Ecto neural progenitor cell (in vitro differentiated cells): ENCODE data around the gene ITIH1.
"Not testable (repeated sequence)": the region's sequence is repeated elsewhere in the genome, so short reads cannot be mapped to it uniquely, and the experiment has no call there.

Experiments used
- DNase-seq: peaks from one replicate; pipeline ENCODE4 v3.0.0-alpha.2; 2018; ENCODE audit warnings: low spot score

Gene ITIH1, protein sequence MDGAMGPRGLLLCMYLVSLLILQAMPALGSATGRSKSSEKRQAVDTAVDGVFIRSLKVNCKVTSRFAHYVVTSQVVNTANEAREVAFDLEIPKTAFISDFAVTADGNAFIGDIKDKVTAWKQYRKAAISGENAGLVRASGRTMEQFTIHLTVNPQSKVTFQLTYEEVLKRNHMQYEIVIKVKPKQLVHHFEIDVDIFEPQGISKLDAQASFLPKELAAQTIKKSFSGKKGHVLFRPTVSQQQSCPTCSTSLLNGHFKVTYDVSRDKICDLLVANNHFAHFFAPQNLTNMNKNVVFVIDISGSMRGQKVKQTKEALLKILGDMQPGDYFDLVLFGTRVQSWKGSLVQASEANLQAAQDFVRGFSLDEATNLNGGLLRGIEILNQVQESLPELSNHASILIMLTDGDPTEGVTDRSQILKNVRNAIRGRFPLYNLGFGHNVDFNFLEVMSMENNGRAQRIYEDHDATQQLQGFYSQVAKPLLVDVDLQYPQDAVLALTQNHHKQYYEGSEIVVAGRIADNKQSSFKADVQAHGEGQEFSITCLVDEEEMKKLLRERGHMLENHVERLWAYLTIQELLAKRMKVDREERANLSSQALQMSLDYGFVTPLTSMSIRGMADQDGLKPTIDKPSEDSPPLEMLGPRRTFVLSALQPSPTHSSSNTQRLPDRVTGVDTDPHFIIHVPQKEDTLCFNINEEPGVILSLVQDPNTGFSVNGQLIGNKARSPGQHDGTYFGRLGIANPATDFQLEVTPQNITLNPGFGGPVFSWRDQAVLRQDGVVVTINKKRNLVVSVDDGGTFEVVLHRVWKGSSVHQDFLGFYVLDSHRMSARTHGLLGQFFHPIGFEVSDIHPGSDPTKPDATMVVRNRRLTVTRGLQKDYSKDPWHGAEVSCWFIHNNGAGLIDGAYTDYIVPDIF

DNA sequence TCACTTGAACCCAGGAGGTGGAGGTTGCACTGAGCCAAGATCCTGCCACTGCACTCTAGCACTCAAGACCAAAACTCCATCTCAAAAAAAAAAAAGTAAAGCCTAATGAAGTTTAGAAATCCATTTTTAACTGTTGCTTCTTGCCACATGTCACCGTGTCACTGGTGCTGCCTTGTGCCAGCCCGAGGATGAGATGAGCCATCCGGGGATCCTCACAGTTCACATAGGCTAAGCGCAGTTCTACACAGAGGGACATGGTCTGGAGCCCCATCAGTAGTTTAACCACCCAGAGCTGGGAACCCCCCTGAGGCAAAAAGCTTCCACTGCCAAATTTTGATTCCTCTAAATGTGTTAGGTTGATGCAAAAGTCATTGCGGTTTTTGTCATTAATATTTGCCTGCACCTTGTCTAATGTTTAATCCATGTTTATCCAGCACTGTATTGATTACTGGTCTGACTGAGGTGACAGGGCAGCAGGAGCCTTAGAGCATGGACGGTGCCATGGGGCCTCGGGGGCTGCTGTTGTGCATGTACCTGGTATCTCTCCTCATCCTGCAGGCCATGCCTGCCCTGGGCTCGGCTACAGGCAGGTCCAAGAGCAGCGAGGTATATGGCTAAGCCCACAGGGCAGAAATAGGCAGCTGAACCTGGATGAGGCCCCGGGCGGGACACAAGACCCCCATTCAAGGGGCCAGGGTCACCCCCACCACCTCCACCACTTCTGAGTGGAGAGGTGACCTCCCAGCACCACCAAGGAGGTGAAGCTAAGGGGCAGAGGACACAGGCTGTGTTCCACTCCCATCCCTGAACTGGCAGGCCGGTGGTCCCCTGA lies at the start of gene ITIH1:
ITIH1 (plus strand) TSS at position 473 of the 832 bp plus-strand sequence; CDS start at position 490, 17 bp downstream.
- DNase-seq = peak; percentile 27

DNA sequence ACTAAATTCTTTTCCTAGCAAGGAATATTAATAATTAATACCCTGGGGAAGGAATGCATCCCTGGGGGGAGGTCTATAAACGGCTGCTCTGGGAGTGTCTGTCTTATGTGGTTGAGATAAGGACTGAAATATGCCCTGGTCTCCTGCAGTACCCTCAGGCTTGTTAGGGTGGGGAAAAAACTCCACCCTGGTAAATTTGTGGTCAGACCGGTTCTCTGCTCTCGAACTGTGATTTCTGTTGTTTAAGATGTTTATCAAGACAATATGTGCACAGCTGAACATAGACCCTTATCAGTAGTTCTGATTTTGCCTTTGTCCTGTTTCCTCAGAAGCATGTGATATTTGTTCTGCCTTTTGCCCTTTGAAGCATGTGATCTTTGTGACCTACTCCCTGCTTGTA lies 48.6 kb upstream of the ITIH1 start:
- DNase-seq = not testable (repeated sequence)

DNA sequence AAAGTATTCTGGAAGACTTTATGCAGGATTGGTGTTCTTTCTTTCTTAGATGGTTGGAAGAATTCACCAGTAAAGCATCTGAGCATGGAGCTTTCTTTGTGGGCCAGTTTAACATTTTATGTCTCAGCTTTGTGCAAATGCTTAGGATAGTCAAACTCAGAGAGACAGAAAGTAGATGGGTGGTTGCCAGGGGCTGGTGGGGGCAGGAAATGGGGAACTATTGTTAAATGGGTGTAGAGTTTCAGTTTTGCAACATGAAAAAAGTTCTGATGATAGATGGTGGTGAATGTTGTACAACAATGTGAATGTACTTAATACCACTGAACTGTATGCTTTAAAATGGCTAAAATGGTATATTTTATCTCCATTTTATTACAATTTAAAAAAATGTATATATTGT lies 46.7 kb upstream of the ITIH1 start:
- DNase-seq = no peak

DNA sequence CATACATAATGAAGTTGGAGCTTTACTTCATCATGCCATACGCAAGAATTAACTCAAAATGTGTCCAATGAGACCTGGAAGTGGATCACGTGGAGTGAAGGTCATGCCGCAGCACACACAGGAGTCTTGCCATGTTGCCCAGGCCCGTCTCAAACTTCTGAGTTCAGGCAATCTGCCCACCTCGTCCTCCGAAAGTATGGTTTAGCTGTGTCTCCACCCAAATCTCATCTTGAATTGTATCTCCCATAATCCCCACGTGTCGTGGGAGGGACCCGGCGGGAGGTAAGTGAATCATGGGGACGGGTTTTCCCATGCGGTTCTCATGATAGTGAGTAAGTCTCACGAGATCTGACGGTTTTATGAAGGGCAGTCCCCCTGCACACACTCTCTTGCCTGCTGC lies 45.8 kb upstream of the ITIH1 start:
- no peak for DNase-seq

DNA sequence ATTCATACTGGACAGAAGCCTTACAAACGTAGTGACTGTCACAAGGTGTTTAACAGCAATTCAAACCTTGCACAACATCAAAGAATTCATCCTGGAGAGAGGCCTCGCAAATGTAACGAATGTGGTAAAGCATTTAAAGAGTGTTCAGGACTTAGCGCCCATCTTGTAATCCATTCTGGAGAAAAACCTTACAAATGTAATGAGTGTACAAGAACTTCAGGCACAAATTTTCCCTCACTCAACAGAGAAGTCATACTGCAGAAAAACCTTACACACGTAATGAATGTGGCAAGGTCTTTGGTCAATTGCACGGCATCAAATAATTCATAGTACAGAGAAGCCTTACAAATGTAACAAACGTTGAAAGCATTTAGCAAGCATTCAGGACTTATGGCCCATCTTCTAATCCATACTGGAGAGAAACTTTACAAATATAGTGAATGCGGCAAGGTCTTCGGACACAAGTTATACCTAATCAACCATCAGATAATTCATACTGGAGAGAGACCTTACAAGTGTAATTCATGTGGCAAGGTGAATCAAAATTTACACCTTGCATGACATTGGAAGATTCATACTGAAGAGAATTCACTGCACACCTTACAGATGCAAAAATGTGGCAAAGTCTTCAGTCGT lies 44.0 kb upstream of the ITIH1 start:
- DNase-seq = no peak

DNA sequence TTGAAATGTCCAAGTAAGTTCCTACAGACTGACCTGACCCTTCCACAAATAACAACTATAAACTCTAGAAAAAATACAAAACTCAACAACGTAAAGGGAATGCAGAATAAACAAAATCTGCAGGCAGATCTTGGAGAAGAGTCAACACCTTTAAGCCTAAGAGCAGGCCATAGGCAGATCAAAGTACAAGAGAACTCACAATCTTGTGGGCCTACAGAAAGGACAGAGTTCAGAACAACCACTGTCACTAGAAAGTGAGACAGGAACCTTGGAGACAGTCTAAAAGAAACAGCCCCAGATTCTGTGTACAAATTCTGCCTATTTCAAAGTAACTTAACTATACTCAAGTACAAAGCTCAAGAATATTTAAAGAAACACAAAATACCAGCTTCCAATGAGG lies 37.7 kb upstream of the ITIH1 start:
- DNase-seq = no peak

DNA sequence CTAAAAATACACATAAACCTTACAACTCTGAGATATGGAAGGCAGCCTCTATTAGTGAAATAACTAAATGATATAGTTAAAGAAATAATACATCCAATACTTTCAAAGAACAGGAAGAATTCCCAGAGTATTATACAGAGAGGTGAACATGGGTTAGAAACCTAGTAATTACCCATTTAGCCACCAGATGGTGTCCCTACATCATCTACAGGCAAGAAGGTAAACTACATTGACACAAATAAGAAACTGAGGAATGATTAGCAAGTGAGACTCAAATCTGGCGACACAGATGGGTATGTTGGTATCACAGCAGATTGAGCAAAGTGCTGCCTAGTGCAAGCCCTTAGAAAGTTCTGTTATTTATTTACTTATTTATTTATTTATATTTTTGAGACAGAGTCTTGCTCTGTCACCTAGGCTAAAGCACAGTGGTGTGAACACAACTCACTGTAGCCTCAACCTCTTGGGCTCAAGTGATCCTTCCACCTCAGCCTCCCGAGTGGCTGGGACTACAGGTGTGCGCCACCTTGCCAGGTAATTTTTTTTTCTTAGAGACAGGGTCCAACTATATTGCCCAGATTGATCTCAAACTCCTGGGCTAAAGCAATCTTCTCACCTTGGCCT lies 34.9 kb upstream of the ITIH1 start:
- no peak for DNase-seq

DNA sequence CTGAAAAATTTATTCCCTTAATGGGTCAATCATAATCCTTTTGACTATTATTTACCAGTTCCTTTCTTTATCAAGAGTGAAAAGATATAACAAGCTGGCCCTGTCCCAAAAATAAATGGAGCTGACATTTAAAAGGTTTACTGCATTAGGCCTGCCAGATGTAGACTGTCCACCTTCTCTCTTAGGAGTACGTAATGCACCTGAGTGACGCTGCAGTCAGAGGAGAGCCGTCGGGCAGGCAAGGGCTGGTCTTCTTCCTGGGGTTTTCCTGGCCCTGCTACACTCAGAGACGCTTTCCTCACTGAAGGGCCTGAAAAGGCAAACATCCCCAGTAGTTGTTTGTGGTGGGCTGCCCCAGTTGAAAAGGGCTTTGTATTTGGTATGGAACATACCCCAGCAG lies 34.2 kb upstream of the ITIH1 start:
- DNase-seq = no peak

DNA sequence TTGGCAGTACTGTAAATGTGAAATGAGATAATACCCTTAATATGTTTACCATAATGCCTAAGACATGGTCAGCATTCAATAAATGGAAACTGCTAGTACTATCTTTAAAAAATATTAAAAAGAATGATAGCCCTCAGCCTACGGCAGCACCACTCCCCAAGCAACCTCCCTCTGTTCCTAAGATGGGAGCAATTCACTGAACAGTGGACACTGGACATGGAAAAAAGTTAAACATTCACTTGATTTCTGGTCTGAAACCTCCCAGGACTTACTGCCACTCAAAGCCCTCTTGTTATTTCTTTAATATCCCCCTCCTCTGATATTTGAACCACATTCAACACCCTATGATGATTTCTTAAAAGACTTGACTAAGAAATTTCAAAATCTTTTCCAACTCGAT lies 33.7 kb upstream of the ITIH1 start:
- no peak for DNase-seq

DNA sequence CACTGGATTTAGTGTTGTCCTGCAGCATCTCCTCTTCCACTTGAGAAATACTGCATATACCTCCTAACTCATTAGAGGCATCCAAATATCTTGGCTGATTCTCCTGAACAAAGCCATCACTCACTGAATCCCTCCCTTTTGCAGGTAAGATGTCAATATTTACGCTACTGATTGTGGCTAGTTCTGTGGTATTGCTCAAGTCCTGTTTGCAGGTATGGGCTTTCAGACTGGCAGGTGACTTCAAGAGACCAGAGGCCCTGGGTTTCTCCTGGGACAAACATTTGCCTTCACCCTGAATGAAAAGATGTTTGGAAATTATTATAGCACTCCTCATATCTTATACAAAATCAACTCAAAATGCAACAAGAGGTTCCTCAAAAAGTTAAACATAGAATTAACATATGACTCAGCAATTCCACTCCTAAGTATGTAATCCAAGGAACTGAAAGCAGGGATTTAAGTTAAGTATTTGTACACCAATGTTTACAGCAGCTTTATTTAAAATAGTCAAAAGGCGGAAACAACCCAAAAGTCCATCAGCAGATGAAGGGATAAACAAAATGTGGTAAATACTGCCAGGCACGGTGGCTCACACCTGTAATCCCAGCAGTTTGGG lies 25.2 kb upstream of the ITIH1 start:
- DNase-seq = no peak

DNA sequence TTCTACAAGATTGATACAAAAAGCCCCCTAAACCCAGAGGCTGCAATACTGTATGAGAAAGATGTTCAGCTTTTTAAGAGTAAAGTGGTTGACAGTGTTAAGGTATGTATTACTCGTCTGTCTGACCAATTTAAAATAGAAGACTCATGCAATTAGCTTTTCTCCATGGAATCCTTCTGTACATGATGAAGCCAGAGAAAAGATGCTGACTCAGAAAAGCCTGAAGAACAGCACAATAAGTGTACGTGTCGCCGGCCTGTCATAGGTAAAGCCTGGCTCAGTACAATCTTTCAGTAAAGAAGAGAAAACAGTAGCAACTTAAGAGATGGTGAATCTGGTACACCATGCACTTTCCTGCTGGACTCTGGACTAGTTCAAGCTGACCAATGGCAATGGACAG lies 23.0 kb upstream of the ITIH1 start:
- no peak for DNase-seq

DNA sequence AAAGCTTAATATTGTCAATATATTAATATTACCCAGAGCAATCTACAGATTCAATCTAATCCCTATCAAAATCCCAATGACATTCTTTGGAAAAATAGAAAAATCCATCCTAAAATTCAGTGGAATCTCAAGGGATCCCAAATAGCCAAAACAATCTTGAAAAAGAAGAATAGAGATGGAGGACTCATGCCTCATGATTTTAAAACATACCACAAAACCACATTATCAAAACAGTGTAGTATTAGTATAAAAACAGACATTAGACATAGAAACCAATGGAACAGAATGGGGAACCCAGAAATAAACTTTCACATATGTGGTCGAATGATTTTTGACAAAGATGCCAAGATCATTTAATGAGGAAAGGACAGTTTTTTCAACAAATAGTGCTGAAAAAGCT lies 21.3 kb upstream of the ITIH1 start:
- DNase-seq = no peak

DNA sequence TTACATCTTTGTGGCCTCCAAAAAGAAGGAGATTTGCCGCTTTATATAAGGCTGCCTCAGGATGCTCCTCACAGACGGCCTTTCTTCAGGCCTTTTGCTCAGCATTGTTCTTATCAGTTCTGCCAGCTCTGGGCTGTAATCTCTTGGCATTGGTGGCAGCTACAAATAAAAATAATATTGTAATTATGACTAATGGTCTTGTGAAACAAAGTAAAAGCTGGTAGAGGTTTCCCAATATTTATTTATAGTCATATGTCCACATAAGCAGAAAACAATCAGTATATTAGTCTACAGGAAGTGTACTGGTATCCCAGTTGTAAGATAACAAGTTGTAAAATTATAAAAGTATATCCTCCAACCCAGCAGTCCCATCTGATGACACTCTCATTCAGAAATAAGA lies 13.9 kb upstream of the ITIH1 start:
- no peak for DNase-seq

DNA sequence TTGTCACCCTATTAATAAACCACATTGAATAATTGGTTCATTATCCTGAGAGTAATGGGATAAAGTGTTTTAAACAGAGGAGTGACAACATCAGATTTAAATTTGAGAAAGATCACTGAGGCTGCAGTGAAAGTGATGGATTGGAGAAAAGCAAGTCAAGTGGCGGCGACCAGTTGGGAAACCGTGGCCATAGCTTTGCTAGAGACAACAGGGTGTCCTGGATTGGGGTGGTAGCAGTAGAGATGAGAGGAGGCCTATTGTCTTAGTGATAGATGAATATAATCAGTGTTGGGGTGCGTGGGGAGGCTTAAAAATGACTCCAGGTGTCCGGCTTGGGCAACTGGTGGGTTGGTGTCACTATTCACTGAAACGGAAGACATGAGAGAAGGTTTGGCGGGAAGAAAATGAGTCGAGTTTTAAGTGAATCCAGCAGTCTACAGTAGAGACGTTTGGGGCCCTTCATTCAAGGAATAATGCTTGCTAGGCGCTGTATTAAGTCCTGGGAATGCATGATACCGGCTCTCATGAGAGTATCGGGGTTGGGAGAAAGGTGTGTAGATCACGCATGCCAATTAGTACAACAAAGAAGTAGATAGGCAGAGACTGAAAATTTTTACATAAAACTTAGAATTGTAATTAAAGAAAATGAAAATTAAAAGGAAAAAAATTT lies 7.5 kb upstream of the ITIH1 start:
- DNase-seq = no peak

DNA sequence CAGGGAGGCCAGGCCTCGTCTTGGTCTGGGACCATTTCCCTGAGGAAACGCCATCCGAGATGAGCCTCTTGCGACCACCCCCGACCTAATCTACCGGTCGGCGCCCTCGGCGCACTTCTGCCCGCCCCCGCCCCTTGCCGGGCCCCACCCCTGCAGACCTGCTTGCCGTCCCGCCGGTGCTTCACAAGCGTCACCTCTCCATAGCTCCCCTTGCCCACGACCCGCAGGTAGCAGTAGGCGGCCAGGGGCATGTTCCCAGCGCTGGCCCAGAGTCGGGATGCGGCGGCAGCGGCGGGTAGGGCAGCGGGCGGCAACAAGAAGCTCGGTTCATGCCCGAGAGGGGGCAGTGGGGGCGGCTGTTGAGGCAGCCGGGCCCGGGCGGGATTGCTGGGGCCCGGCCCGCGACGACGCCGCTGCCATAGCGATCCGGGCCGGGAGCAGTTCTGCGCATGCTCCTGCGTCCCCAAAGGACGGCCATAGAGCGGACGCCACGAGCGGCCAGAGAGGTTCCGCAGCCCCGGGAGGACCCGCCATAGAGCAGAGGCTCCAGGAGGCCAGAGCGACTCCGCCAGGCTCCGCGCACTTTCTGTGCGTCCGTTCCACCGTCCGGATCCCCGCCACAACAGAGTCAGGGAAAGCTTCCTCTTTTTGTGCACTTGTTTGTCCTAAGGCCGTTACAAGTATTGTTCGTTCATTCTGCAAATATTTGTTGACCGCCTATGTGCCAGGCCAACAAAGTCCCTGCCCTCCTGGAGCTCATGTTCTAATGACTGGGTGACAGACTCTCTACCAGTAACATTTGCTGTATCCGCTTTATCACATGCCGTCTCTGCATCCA lies 6.7 kb upstream of the ITIH1 start, which contains the start of gene NEK4:
NEK4 (minus strand) TSS at position 445 of the 838 bp plus-strand sequence; CDS start at position 251, 194 bp downstream.
- peak; percentile 95 for DNase-seq

DNA sequence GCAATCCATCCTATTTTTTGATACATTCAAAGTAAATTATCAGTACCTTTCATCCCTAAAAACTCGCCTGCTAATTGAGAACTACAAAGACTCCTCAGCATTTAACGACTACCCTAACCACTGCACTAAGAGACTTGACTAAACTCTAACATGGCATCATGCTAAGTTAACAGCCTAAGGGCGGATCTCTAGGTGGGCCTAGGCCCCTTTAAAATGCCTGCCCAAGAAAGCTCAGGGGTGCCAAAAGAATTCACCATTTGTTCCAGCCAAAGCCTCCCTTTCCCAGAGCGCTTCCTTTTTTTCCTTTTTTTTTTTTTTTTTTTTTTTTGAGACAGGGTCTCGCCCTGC lies 6.1 kb upstream of the ITIH1 start:
- DNase-seq = no peak

DNA sequence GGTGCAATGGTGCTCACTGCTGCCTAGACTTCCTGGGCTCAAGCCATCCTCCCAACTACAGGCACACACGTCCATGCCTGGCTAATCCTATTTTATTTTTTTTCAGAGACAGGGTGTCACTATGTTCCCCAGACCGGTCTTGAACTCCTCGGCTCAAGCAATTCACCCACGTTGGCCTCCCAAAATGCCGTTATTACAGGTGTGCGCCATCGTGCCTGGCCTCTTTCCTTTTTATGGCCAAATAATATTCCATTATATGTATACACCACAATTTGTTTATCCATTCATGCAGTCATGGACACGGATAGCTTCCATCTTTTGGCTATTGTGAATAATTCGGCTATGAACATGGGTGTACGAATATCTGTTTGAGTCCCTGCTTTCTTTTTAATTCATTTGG lies 5.7 kb upstream of the ITIH1 start:
- no peak for DNase-seq

DNA sequence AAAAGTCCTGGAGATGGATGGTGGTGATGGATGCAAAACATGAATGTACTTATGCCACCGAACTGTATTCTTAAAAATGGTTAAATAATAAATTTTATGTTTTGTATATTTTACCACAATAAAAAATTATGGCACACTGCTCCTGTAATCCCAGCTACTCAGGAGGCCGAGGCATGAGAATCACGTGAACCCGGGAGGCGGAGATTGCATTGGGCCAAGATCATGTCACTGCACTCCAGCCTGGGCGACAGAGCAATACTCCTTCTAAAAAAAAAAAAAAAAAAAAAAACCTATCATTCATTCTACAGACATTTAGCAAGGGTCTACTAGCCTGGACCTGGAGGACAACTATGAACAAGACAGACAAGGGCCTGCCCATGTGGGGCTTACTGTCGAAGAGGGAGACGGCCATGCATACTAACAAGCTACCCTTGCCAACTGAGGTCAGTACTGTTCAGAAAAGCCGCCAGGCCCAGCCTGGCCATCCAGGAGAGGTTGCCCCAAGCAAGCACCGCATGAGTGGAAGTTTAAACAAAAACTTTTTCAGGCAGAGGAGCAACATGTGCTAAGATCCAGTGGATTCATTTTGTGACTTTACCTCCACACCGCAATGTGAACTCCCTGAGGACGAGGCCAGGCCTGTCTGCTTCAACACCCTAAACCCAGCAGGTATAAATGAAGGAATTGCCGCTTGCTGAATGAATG lies 3.9 kb upstream of the ITIH1 start:
- DNase-seq = peak; percentile 40
